Measurements from ENCODE around the gene ABCD1.

ABCD1 gene

DNA sequence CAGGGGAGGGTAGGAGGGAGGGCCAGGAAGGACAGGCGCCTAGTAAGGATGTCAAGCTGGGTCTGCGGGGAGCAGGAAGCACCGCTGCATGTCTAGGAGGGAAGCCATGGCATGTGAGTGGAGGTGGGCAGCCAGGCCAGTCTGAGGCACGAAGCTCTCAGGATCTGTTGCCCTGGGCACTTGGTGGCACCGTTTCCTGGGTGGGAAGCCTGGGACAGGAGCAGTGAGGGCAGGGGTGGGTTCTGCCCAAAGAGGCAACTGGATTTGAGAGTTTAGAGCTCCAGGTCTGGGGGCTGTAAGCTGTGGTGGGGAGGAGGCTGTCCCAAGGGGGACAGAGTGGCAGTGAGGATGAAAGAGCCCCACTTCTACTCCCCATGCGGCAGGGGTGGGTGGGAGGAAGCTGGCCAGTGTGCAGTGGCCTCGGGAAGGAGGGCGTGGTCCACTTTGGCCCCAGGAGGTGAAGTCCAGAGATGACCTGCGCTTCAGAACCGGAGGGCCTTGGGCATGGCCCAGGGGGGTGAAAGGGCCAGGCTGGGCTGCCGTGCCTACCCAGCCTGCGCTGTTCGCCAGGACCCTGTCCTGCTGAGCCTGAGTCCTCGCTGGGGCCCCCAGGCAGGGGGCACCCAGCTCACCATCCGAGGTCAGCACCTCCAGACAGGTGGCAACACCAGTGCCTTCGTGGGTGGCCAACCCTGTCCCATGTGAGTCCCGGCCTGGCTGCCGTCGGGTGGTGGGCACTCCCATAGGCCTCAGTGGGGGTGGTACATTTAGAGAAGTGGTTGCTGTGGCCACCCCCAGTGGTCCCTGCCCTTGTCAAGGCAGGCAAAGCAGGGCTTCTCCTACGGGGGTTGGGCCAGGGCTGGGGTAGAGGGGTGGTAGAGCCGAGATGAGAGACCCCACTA, 47.9 kb downstream of the ABCD1 start:
- DNase-seq, result no peak

GRCh38 chrX:153773218-153773611, 48.6 kb downstream of the ABCD1 start:
- DNase-seq, result no peak

GRCh38 chrX:153773741-153774575, 49.3 kb downstream of the ABCD1 start:
- DNase-seq, result no peak

DNA sequence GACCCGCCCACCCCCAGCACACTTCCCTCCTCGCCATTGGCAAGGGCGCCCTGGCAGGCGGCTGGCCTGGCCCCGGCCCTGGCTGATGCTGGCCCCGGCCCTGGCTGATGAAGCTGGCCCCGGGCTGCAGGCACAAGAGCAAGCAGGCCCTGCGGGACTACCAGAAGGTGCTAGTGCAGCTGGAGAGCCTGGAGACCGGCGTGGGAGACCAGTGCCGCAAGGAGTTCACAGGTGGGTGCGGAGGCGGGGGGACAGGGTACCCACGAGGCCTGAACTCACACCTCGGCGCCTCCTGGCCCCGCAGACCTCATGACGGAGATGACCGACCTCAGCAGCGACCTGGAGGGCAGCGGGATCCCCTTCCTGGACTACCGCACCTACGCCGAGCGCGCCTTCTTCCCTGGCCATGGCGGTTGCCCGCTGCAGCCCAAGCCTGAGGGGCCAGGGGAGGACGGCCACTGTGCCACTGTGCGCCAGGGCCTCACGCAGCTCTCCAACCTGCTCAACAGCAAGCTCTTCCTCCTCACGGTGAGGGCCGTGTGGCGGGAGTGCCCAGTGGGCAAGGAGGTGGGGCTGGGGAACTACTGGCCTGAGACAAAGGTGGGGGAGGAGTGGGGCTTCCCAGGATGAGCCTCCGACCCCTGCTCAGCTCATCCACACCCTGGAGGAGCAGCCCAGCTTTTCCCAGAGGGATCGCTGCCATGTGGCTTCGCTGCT, 50.1 kb downstream of the ABCD1 start:
- DNase-seq, result no peak

- no peak for DNase-seq
These were observed 50.9 kb downstream of the ABCD1 start for GRCh38 chrX:153775293-153776119.

- no peak for DNase-seq
These were observed 51.5 kb downstream of the ABCD1 start for GRCh38 chrX:153776120-153776599.

GRCh38 chrX:153776611-153777045, 52.0 kb downstream of the ABCD1 start:
- DNase-seq, result no peak

DNA sequence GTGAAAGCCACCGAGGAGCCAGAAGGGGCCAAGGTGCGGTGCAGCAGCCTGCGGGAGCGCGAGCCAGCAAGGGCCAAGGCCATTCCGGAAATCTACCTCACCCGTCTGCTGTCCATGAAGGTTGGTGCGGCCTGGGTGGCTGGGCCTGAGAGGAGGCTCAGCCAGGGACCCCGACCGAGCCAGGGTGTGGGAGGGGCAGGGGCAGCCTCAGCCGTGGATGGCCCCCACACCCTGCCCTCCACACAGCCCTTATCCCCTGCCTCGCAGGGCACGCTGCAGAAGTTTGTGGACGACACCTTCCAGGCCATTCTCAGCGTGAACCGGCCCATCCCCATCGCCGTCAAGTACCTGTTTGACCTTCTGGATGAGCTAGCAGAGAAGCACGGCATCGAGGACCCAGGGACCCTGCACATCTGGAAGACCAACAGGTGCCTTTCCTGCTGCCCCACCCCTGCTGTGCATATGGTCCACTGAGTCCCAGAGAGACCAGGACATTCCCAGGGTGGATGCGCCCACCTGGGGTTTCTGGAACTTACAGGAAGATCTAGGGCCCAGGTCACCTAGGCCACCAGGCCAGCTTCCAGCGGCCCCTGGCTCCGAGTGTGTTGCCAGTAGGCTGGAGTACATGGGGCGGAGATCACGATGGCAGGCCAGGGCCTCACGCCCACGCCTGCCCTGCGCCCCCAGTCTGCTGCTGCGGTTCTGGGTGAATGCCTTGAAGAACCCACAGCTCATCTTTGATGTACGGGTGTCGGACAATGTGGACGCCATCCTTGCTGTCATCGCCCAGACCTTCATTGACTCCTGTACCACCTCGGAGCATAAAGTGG, 52.8 kb downstream of the ABCD1 start:
- DNase-seq, result no peak

DNA sequence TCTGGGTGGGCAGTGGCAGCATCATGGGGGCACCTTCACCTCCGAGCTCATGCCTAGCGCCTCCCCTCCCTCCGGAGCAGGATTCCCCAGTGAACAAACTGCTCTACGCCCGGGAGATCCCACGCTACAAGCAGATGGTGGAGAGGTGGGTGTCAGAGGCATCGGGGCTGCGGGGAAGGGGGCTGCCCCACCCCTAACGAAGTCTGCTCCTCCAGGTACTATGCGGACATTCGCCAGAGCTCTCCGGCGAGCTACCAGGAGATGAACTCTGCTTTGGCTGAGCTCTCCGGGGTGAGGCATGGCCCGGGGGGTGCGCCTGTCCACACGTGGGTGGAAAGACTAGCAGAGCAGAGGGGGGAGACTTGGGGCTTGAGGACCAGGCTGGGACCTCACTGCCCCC, 53.5 kb downstream of the ABCD1 start:
- DNase-seq, result no peak

DNA sequence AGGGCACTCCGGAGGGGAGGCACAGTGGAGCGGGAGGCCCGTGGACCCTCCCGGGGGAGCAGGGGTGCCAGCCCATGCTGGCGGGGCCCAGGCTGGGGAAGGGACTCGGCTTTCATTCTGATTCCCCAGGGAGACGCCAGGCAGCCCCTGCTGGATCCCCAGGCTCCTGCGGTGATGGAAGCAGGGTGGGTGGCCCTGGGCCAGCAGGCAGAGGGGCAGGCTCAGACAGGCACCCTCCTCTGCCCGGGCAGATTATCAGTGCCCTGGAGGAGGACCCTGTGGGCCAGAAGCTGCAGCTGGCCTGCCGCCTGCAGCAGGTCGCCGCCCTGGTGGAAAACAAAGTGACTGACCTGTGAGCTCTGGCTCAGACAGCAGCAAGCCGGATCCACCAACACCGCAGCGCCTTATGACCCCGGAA, 54.0 kb downstream of the ABCD1 start:
- no peak for DNase-seq

GRCh38 chrX:153779891-153780677, 55.4 kb downstream of the ABCD1 start:
- no peak for DNase-seq

- DNase-seq, result no peak
These were observed 56.2 kb downstream of the ABCD1 start, which contains the start of gene SRPK3 for GRCh38 chrX:153780678-153781427. Gene SRPK3, plus strand, starts transcription at chrX:153781041. Its CDS starts 46 bp downstream, at chrX:153781087.

DNA sequence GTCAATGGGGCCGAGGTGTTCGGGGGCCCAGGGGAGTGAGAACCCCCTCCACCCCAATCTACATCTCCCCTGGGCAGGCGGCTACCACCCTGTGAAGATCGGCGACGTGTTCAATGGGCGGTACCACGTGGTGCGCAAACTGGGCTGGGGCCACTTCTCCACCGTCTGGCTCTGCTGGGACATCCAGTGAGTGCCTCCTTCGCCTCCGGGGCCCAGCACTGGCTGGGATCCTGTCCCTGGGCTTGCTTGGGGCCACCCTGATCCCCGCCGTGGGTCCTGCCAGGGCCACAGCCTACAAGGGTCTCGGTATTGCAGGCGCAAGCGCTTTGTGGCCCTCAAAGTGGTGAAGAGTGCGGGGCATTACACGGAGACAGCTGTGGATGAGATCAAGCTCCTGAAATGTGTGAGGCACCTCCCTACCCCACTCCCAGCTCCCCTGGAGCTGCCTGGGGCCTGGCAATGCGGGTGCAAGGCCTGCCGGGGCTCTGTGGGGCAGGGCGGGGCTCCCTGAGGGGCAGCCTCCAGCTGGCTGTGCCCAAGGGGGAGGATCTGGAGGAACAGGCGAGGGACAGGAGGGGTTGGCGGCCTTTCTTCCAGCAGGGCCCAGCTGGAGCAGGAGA, 56.9 kb downstream of the ABCD1 start:
- DNase-seq, result peak in 5 of 56 donors; percentile 10 to 41 (median 27)

GRCh38 chrX:153782313-153782712, 57.7 kb downstream of the ABCD1 start:
- DNase-seq, result peak in 8 of 56 donors; percentile 8 to 53 (median 25)

DNA sequence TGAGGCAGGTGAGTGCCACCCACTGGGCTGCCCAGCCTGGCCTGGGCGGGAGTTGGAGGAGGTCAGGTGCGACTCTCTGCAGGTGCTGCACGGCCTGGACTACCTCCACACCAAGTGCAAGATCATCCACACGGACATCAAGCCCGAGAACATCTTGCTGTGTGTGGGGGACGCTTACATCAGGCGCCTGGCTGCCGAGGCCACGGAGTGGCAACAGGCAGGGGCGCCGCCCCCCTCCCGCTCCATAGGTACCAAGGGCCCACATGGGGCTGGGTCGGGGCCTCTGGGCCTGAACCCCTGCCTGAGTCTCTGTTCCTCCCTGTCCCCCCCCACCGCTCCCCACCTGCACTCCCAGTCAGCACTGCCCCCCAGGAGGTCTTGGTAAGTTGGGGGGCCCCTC, 58.2 kb downstream of the ABCD1 start:
- no peak for DNase-seq

DNA sequence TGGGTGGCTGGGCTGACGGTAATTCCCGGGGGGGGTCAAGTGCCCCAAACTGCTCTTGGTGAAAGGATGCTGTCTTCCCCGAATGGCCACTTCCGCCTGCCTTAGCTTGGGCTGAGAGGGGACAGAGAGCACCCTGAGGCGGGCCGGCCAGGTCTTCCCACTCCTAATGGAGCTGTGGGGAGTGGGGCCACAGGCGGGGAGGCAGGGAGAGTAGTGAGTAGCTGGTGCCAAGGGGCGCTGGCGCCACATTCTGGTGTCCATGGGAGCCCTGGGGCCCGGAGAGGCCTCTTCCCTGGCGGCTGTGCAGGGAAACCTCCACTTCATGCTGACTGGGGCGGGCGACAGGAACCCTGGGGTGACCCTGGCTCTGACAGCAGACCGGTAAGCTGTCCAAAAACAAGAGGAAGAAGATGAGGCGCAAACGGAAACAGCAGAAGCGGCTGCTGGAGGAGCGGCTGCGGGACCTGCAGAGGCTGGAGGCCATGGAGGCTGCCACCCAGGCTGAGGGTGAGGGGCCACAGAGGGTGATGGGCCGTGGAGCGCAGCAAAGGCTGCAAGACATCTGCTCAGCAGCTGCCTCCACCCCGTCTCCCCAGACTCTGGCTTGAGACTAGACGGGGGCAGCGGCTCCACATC, 58.8 kb downstream of the ABCD1 start:
- no peak for DNase-seq

Measured in nucleus accumbens (tissue), 56 donors.